ENCODE measurements around the gene AASDHPPT.

Gene AASDHPPT

DNA sequence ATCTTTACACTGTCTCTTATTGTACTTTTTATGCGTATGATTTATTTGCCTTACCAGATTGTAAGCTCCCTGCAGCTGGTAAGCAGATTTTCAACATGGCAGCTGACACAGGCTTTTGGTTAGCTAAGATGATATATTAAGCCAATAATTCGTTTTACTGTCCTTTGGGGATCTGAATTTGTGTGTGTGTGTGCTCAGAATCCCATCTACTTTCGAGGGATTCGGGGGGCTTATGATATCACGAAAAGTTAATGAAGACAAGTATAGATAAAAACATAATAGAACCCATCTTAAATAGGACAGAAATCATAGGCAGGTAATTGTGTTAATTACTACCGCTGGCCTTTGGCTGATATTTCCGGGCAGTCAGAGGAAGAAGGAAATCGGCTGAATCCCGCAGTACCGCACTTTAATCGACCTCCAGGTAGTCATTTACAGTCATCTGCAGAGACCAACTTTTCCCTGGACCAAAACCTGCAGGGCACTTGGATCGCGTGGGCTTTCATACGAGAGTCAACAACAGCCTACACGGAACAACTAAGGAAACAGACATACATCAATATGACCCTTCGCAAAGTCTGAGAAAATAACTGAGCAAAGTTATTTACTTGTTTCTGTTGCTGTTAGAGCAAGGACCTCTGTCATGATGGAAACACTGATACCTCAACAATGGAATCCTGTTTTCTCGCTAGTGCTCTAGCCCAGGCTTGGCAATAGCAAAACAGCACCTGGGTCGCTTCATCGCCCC, 1.1 kb upstream of the AASDHPPT start:
- TF ChIP-seq POLR2AphosphoS5 (IDR thresholded peaks at IDR 0.05; ENCODE audit: borderline replicate concordance, low read depth, low read length) (no peak), EZH2 (IDR thresholded peaks at IDR 0.05) (no peak), FOXP2 (optimal IDR thresholded peaks at IDR 0.05; ENCODE audit: control extremely low read depth, extremely low read length, insufficient read depth) (no peak)
- Histone ChIP-seq H3K9me3 (ENCODE audit: low read depth, low read length) (no peaks in the 10 kb centered on the region), H3K27ac (no peak overlapping the region), H3K36me3 (ENCODE audit: insufficient read depth, low read length) (peaks cover 27% of the 10 kb centered on the region), H3K9ac (ENCODE audit: insufficient read length) (peak overlapping the region; percentile 77), H3K4me3 (peak overlapping the region; percentile 96)
- DNase-seq (ENCODE audit: low read depth, low spot score): no peak

DNA sequence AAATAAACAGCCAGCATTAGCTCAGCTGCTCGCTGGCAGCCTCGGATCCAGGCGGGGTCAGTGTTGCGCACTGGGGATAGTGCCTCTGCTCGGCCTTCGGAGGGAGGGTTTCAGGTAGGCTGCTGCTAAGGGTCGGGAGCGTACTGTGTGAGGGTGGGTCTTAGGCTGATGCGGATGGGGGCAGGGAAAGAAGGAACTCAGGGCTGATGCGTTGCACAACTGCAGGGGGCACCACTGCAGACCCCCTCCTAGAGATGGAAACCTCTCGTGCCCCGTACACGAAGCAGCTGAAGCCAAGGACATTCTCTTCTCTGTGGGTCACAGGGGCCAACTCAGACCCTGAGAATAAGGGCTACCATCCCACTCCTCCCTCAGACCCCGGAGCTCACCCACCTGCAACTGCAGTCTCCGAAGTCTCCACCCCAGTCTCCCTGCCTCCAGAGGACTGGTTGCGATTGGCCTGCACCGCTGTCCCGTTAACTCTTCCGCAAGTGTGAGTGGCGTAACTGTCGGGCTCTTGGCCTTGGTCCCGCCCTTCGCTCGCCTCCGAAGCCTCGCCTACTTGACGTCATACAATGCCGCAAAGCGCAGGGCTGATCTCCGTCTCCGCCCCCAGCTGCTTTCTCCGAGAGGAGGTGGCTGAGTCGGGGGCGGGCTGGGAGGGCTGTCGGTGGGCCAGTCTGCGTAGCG, 398 bp upstream of the AASDHPPT start, which contains the start of gene KBTBD3:
Gene KBTBD3 (minus strand): TSS at position 429 of the 690 bp plus-strand sequence. CDS start 18,250 bp downstream, outside the sequence.
- H3K9me3 ChIP-seq (ENCODE audit: low read depth, low read length): no peaks in the 10 kb centered on the region
- H3K4me3 ChIP-seq: peak within 1 kb of the TSS; percentile 96
- peak; percentile 96 for DNase-seq (ENCODE audit: low read depth, low spot score)
- H3K9ac ChIP-seq (ENCODE audit: insufficient read length): peak within 1 kb of the TSS; percentile 99
- H3K27ac ChIP-seq: peak within 1 kb of the TSS; percentile 88
- peaks cover 32% of the 10 kb centered on the region for H3K36me3 ChIP-seq (ENCODE audit: insufficient read depth, low read length)
- TF ChIP-seq EZH2 (IDR thresholded peaks at IDR 0.05) (no peak), FOXP2 (optimal IDR thresholded peaks at IDR 0.05; ENCODE audit: control extremely low read depth, extremely low read length, insufficient read depth) (no peak), POLR2AphosphoS5 (IDR thresholded peaks at IDR 0.05; ENCODE audit: borderline replicate concordance, low read depth, low read length) (no peak; the same call in none of the 2 replicates)

DNA sequence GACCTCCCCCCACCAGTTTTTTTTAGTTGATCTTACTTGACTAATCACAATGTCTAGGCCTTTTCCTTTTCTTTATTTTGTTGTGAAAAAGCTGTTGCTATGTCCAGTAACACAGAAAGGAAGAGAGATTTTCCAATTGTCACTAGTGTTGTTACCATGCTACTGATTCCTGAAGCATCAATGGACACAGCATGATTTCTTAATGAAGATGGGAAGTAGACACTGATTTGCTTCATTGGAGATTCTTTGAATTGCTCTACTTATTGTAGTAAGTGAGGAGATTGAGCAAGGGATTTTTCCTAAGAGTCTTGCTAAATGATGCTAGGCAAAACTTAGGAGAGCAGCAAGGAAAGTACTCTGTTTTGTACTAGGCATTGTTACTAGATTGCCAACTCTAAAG, 4.6 kb downstream of the AASDHPPT start:
- no peaks in the 10 kb centered on the region for H3K9me3 ChIP-seq (ENCODE audit: low read depth, low read length)
- no peak for DNase-seq (ENCODE audit: low read depth, low spot score)
- H3K36me3 ChIP-seq (ENCODE audit: insufficient read depth, low read length): peaks cover 71% of the 10 kb centered on the region
- TF ChIP-seq FOXP2 (optimal IDR thresholded peaks at IDR 0.05; ENCODE audit: control extremely low read depth, extremely low read length, insufficient read depth) (no peak), POLR2AphosphoS5 (IDR thresholded peaks at IDR 0.05; ENCODE audit: borderline replicate concordance, low read depth, low read length) (no peak), EZH2 (IDR thresholded peaks at IDR 0.05) (no peak)
- H3K27ac ChIP-seq: no peak overlapping the region
- H3K9ac ChIP-seq (ENCODE audit: insufficient read length): no peak overlapping the region
- no peak overlapping the region for H3K4me3 ChIP-seq

GRCh38 chr11:106086135-106086534, 8.7 kb downstream of the AASDHPPT start:
- Histone ChIP-seq H3K9me3 (ENCODE audit: low read depth, low read length) (no peaks in the 10 kb centered on the region), H3K4me3 (no peak overlapping the region), H3K27ac (peak overlapping the region; percentile 3), H3K9ac (ENCODE audit: insufficient read length) (no peak overlapping the region), H3K36me3 (ENCODE audit: insufficient read depth, low read length) (peaks cover 77% of the 10 kb centered on the region)
- no peak for DNase-seq (ENCODE audit: low read depth, low spot score)
- TF ChIP-seq EZH2 (IDR thresholded peaks at IDR 0.05) (no peak), FOXP2 (optimal IDR thresholded peaks at IDR 0.05; ENCODE audit: control extremely low read depth, extremely low read length, insufficient read depth) (no peak), POLR2AphosphoS5 (IDR thresholded peaks at IDR 0.05; ENCODE audit: borderline replicate concordance, low read depth, low read length) (no peak)

- Histone ChIP-seq H3K4me3 (no peak overlapping the region), H3K36me3 (ENCODE audit: insufficient read depth, low read length) (peaks cover 78% of the 10 kb centered on the region), H3K27ac (peak overlapping the region; percentile 3), H3K9ac (ENCODE audit: insufficient read length) (no peak overlapping the region), H3K9me3 (ENCODE audit: low read depth, low read length) (no peaks in the 10 kb centered on the region)
- no peak for TF ChIP-seq FOXP2 (optimal IDR thresholded peaks at IDR 0.05; ENCODE audit: control extremely low read depth, extremely low read length, insufficient read depth)
- TF ChIP-seq POLR2AphosphoS5 (IDR thresholded peaks at IDR 0.05; ENCODE audit: borderline replicate concordance, low read depth, low read length): no peak
- no peak for TF ChIP-seq EZH2 (IDR thresholded peaks at IDR 0.05)
- no peak for DNase-seq (ENCODE audit: low read depth, low spot score)
These were observed 9.4 kb downstream of the AASDHPPT start for GRCh38 chr11:106086850-106087249.

GRCh38 chr11:106087815-106088435, 10.5 kb downstream of the AASDHPPT start:
- DNase-seq (ENCODE audit: low read depth, low spot score): peak; percentile 16
- no peaks in the 10 kb centered on the region for H3K9me3 ChIP-seq (ENCODE audit: low read depth, low read length)
- H3K27ac ChIP-seq: no peak overlapping the region
- H3K4me3 ChIP-seq: no peak overlapping the region
- H3K36me3 ChIP-seq (ENCODE audit: insufficient read depth, low read length): peaks cover 79% of the 10 kb centered on the region
- no peak for TF ChIP-seq POLR2AphosphoS5 (IDR thresholded peaks at IDR 0.05; ENCODE audit: borderline replicate concordance, low read depth, low read length)
- TF ChIP-seq EZH2 (IDR thresholded peaks at IDR 0.05): no peak
- no peak overlapping the region for H3K9ac ChIP-seq (ENCODE audit: insufficient read length)

GRCh38 chr11:106088896-106089295, 11.4 kb downstream of the AASDHPPT start:
- Histone ChIP-seq H3K4me3 (no peak overlapping the region), H3K9ac (ENCODE audit: insufficient read length) (no peak overlapping the region), H3K9me3 (ENCODE audit: low read depth, low read length) (no peaks in the 10 kb centered on the region), H3K27ac (no peak overlapping the region), H3K36me3 (ENCODE audit: insufficient read depth, low read length) (peaks cover 79% of the 10 kb centered on the region)
- no peak for TF ChIP-seq EZH2 (IDR thresholded peaks at IDR 0.05)
- TF ChIP-seq FOXP2 (optimal IDR thresholded peaks at IDR 0.05; ENCODE audit: control extremely low read depth, extremely low read length, insufficient read depth): no peak
- TF ChIP-seq POLR2AphosphoS5 (IDR thresholded peaks at IDR 0.05; ENCODE audit: borderline replicate concordance, low read depth, low read length): no peak
- DNase-seq (ENCODE audit: low read depth, low spot score): no peak

DNA sequence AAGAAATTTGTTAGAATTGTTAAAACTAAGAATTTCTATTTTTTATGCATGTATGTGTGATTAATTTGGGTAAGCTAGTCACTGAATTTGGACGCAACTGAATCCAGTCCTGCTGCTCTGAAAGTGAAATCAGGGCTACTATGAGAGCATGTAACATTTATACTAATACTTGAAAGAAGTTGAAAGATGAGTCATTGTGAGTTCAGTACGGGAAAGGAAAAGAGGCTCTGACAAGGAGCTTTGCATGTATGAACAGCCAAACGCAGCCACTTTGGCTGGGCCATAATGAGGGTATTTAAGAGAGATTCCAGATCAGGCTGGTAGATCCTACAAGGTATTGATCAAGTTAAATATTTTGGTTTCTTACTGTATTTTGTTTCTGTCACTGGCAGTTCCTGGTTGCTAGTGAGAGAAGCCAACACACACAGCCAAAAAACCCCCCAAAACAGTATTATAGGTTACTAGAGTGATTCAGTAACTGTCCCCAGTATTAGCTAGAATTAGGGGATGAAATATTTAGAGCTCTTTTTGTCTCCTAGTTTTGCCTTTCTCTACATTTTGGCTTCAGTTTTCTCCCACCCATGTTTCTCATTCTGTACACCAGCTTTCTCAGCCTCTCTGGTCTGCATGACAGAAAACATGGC, 14.1 kb downstream of the AASDHPPT start:
- TF ChIP-seq POLR2AphosphoS5 (IDR thresholded peaks at IDR 0.05; ENCODE audit: borderline replicate concordance, low read depth, low read length) (no peak), FOXP2 (optimal IDR thresholded peaks at IDR 0.05; ENCODE audit: control extremely low read depth, extremely low read length, insufficient read depth) (no peak), EZH2 (IDR thresholded peaks at IDR 0.05) (no peak)
- no peak overlapping the region for H3K4me3 ChIP-seq
- no peaks in the 10 kb centered on the region for H3K9me3 ChIP-seq (ENCODE audit: low read depth, low read length)
- H3K9ac ChIP-seq (ENCODE audit: insufficient read length): no peak overlapping the region
- no peak overlapping the region for H3K27ac ChIP-seq
- H3K36me3 ChIP-seq (ENCODE audit: insufficient read depth, low read length): peaks cover 84% of the 10 kb centered on the region
- no peak for DNase-seq (ENCODE audit: low read depth, low spot score)
